Lower lobe of right lung (tissue), 2 donors: ENCODE results near the gene EEF1E1. TPM values are rescaled to one million over a fixed set of nuclear protein-coding genes. Genes with fewer than 3 reads are reported as not detected.
A peak's percentile ranks its signal among the peaks of the same experiment; 100 is the strongest.

Experiments used
- ATAC-seq, 2 donors: fragments of 200-7000 bp; cut with Tn5 transposase; one replicate each; pipeline ENCODE4 v1.9.1; 2020 to 2022; ENCODE audit warnings: mild to moderate bottlenecking in 2 of 2, moderate library complexity in 2 of 2
- DNase-seq: peaks from one replicate; pipeline ENCODE4 v3.0.0-alpha.2; 2020
- H3K27ac ChIP-seq: fragments of 200-600 bp; one replicate; pipeline ENCODE4 v1.8.0; 2022
- H3K27me3 ChIP-seq: fragments of 200-600 bp; one replicate; pipeline ENCODE4 v1.8.0; 2022; ENCODE audit warnings: low read depth
- H3K36me3 ChIP-seq: fragments of 200-600 bp; one replicate; pipeline ENCODE4 v1.8.0; 2022; ENCODE audit warnings: mild to moderate bottlenecking
- H3K4me1 ChIP-seq: fragments of 200-600 bp; one replicate; pipeline ENCODE4 v1.8.0; 2022
- H3K4me3 ChIP-seq: fragments of 200-600 bp; one replicate; pipeline ENCODE4 v1.8.0; 2022; ENCODE audit warnings: mild to moderate bottlenecking
- H3K9me3 ChIP-seq: fragments of 200-600 bp; one replicate; pipeline ENCODE4 v1.8.0; 2022
- CTCF ChIP-seq: fragments of 200-600 bp; IDR thresholded peaks from one replicate; pipeline ENCODE4 v1.8.0; 2022; ENCODE audit warnings: antibody characterized with exemption, mild to moderate bottlenecking
- intact Hi-C: fragments of 100-400 bp; cut with DNase I; formaldehyde crosslinking; loops from one replicate; pipeline ENCODE4 v1.11.0; 2022
- total RNA-seq: library from RNA; stranded (reverse); fragmentation: NEBNext Ultra II Directional; extraction: Animal tissue kit (Norgen Biotek cat#: 25700); gene quantifications from one replicate; pipeline ENCODE4 v1.2.1, GENCODE V29; 2021
- donor health status: DM: no; HTN: yes; CAD: no; lungs with severe emphysema.

Gene EEF1E1
- total RNA-seq, 1 donor from 2014 or later, result 16.7 TPM

- TF ChIP-seq CTCF, result no peak
- Histone ChIP-seq H3K9me3 (no peaks in the 10 kb centered on the region), H3K27ac (no peak overlapping the region), H3K4me1 (peaks cover 16% of the 10 kb centered on the region), H3K27me3 (no peaks in the 10 kb centered on the region), H3K36me3 (peaks cover 7% of the 10 kb centered on the region), H3K4me3 (no peak overlapping the region)
- no peak for DNase-seq
- intact Hi-C loops, result no loop called here
- no peak for ATAC-seq
Observed at GRCh38 chr6:8066108-8066507, 36.2 kb downstream of the EEF1E1 start.

- Histone ChIP-seq H3K4me3 (no peak overlapping the region), H3K9me3 (no peaks in the 10 kb centered on the region), H3K27me3 (no peaks in the 10 kb centered on the region), H3K36me3 (peaks cover 13% of the 10 kb centered on the region), H3K27ac (no peak overlapping the region), H3K4me1 (peaks cover 16% of the 10 kb centered on the region)
- no peak for TF ChIP-seq CTCF
- intact Hi-C loops, result no loop called here
- no peak for DNase-seq
- no peak for ATAC-seq
Observed at GRCh38 chr6:8065519-8065911, 36.8 kb downstream of the EEF1E1 start.

GRCh38 chr6:8064638-8065518 is 37.5 kb downstream of the EEF1E1 start:
- peaks cover 19% of the 10 kb centered on the region for H3K36me3 ChIP-seq
- no peak for ATAC-seq
- H3K27ac ChIP-seq, result peak overlapping the region; percentile 88
- H3K4me3 ChIP-seq, result peak overlapping the region; percentile 90
- peaks cover 16% of the 10 kb centered on the region for H3K4me1 ChIP-seq
- H3K27me3 ChIP-seq, result no peaks in the 10 kb centered on the region
- intact Hi-C loops, result no loop called here
- no peaks in the 10 kb centered on the region for H3K9me3 ChIP-seq
- no peak for TF ChIP-seq CTCF
- no peak for DNase-seq

- peak; percentile 99 for ATAC-seq
- TF ChIP-seq CTCF, result no peak
- Histone ChIP-seq H3K36me3 (peaks cover 21% of the 10 kb centered on the region), H3K27me3 (no peaks in the 10 kb centered on the region), H3K27ac (peak within 1 kb of the TSS; percentile 88), H3K9me3 (no peaks in the 10 kb centered on the region), H3K4me3 (peak within 1 kb of the TSS; percentile 90), H3K4me1 (peaks cover 16% of the 10 kb centered on the region)
- intact Hi-C loops, result no loop called here
- peak; percentile 97 for DNase-seq
Observed at GRCh38 chr6:8063761-8064637, 38.3 kb downstream of the EEF1E1 start, which contains the start of gene BLOC1S5. BLOC1S5 (minus strand) TSS chr6:8064389; CDS start chr6:8064376, 13 bp downstream.

- no peak for TF ChIP-seq CTCF
- Histone ChIP-seq H3K27me3 (no peaks in the 10 kb centered on the region), H3K4me3 (no peak overlapping the region), H3K4me1 (peaks cover 16% of the 10 kb centered on the region), H3K9me3 (no peaks in the 10 kb centered on the region), H3K36me3 (peaks cover 25% of the 10 kb centered on the region), H3K27ac (no peak overlapping the region)
- DNase-seq (no peak), ATAC-seq (no peak)
- intact Hi-C loops, result no loop called here
Observed at GRCh38 chr6:8061736-8062135, 40.6 kb downstream of the EEF1E1 start.
